Activated naive CD4-positive, alpha-beta T cell treated with anti-CD3 and anti-CD28 coated beads for 36 hours (primary cell): ENCODE measurements around the gene KHNYN. TPM values are rescaled to one million over a fixed set of nuclear protein-coding genes. Genes with fewer than 3 reads are reported as not detected.

Experiments
- CTCF ChIA-PET: fragments of 350-600 bp; sonication (Branson Sonifier 250); formaldehyde crosslinking; loops from one replicate; lab custom pipeline; 2021; ENCODE audit warnings: antibody characterized with exemption; lab: Charles Lee
- DNase-seq: peaks from one replicate; pipeline ENCODE4 v3.0.0-alpha.2; 2020
- H3K27ac Mint-ChIP-seq: one replicate; pipeline ENCODE4 v1.8.0; 2021; ENCODE audit warnings: mild to moderate bottlenecking, mixed read lengths
- H3K27me3 Mint-ChIP-seq: one replicate; pipeline ENCODE4 v1.8.0; 2021; ENCODE audit warnings: low read depth, mixed read lengths
- H3K36me3 Mint-ChIP-seq: one replicate; pipeline ENCODE4 v1.8.0; 2021; ENCODE audit warnings: low read depth, mixed read lengths
- H3K4me1 Mint-ChIP-seq: one replicate; pipeline ENCODE4 v1.8.0; 2021; ENCODE audit warnings: low read depth, mixed read lengths
- H3K4me3 Mint-ChIP-seq: one replicate; pipeline ENCODE4 v1.8.0; 2021; ENCODE audit warnings: mild to moderate bottlenecking, moderate library complexity, mixed read lengths
- H3K9me3 Mint-ChIP-seq: one replicate; pipeline ENCODE4 v1.8.0; 2021; ENCODE audit warnings: mixed read lengths
- intact Hi-C: fragments of 100-400 bp; cut with micrococcal nuclease; formaldehyde crosslinking; loops from one replicate; pipeline ENCODE4 v1.15.1; 2023
- total RNA-seq, 2 experiments: library from RNA; stranded (reverse); gene quantifications; one replicate each; pipeline ENCODE4 v1.2.3, GENCODE V29; 2021

KHNYN gene
- total RNA-seq, 2 experiments from 2014 or later: 59.8 to 62.5 TPM

DNA sequence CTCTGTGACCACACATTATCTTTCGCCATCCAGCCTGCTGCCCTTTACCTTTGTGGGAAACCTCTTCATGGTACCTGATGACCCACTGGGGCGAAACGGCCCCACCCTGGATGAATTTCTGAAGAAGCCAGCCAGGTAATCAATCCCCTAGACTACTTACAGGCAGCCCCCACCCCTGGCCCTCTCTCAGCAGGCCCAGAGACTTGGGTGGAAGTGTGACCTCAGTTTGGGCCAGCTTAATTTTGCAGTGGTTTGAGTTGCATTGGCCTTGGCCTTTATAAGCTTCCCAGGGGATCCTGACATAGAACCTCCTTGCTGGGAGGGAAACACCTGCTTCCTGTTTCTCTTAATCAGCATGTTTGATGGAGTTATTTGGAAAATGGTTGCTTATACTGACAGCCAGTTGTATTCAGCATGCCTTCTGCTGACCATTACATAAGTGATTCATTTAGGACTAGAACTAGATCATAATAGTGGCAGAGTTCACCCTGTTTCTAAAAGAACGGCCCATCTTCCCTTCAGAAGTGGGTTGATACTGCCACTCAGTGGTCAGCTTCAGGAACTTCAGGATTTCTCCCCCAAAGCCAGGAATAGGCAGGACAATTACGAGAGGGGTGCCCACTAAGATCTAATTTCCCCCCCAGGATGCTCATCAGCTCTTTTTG is 6.7 kb downstream of the KHNYN start:
- Mint-ChIP-seq H3K36me3 (peaks cover 42% of the 10 kb centered on the region), H3K4me1 (peaks cover 52% of the 10 kb centered on the region), H3K9me3 (no peaks in the 10 kb centered on the region), H3K27ac (peak overlapping the region; percentile 59), H3K4me3 (no peak overlapping the region), H3K27me3 (no peaks in the 10 kb centered on the region)
- CTCF ChIA-PET: interaction anchor here (0.6 to 18.0 kb wide), 27 partner anchors 10 to 275 kb away, joined by 3 to 617 read pairs (median 4); partner anchors contain the start of genes ADCY4, CIDEB, IRF9 and MDP1
- DNase-seq: peak; percentile 57
- intact Hi-C loops: loop anchor here (1.0 kb wide), 3 partner anchors 71 to 109 kb away; no protein-coding TSS in a partner anchor

DNA sequence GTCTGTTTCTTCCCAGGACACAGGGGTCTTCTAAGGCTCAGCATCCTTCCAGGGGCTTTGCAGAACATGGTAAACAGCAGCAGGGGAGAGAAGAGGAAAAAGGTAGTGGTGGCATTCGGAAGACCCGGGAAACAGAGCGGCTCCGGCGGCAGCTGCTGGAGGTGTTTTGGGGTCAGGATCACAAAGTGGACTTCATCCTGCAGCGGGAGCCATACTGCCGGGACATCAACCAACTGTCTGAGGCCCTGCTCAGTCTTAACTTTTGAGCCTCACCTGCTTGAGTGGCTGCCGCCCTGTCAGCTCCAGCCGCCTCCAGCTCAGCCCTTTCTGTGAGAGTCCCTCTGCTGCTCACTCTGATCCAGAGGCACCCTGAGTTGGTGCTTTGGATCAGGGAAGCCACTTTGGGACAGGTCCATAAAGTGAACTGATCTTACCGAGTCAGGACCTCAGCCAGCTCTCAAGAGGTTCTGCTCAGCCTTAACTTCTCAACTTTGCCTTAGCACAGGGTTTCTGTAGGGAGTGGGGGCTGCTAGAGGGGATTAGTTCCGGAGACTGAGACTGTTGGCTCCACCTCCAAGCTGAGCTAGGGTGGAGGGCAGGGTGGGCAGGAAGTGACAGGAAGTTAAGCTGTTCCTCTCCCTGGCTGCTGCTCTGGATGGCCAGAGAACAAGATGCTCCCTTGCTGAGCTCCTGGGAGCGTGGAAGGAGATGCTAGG is 7.4 kb downstream of the KHNYN start:
- Mint-ChIP-seq H3K27ac (peak overlapping the region; percentile 75), H3K9me3 (no peaks in the 10 kb centered on the region), H3K4me3 (no peak overlapping the region), H3K27me3 (no peaks in the 10 kb centered on the region), H3K36me3 (peaks cover 42% of the 10 kb centered on the region), H3K4me1 (peaks cover 53% of the 10 kb centered on the region)
- CTCF ChIA-PET: interaction anchor here (0.6 to 18.0 kb wide), 24 partner anchors 10 to 276 kb away, joined by 3 to 617 read pairs (median 4); partner anchors contain the start of genes ADCY4, CIDEB, IRF9 and MDP1
- DNase-seq: peak; percentile 12
- intact Hi-C loops: no loop called here

DNA sequence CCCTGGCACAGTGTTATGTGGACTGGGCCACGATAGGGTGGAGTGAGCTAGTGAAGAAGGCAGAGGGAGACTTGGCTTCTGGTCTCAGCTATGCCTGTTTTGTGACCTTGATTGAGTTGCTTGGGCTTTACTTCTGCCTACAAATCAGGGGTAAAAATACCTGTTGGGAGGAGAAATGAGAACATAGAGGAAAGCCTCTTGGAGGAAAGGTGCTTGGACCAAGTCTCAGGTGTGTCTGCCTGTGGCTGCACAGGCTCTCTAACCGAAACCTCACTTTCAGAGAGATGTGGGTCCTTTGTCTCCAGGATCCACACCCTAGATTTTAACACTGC is 7.9 kb downstream of the KHNYN start:
- intact Hi-C loops: no loop called here
- no peaks in the 10 kb centered on the region for H3K9me3 Mint-ChIP-seq
- H3K27me3 Mint-ChIP-seq: no peaks in the 10 kb centered on the region
- H3K36me3 Mint-ChIP-seq: peaks cover 46% of the 10 kb centered on the region
- H3K27ac Mint-ChIP-seq: peak overlapping the region; percentile 75
- no peak overlapping the region for H3K4me3 Mint-ChIP-seq
- peaks cover 53% of the 10 kb centered on the region for H3K4me1 Mint-ChIP-seq
- DNase-seq: no peak
- CTCF ChIA-PET: interaction anchor here (0.9 to 18.0 kb wide), 11 partner anchors 13 to 221 kb away, joined by 3 to 617 read pairs (median 6); partner anchors contain the start of genes ADCY4, CIDEB, MDP1 and RIPK3

DNA sequence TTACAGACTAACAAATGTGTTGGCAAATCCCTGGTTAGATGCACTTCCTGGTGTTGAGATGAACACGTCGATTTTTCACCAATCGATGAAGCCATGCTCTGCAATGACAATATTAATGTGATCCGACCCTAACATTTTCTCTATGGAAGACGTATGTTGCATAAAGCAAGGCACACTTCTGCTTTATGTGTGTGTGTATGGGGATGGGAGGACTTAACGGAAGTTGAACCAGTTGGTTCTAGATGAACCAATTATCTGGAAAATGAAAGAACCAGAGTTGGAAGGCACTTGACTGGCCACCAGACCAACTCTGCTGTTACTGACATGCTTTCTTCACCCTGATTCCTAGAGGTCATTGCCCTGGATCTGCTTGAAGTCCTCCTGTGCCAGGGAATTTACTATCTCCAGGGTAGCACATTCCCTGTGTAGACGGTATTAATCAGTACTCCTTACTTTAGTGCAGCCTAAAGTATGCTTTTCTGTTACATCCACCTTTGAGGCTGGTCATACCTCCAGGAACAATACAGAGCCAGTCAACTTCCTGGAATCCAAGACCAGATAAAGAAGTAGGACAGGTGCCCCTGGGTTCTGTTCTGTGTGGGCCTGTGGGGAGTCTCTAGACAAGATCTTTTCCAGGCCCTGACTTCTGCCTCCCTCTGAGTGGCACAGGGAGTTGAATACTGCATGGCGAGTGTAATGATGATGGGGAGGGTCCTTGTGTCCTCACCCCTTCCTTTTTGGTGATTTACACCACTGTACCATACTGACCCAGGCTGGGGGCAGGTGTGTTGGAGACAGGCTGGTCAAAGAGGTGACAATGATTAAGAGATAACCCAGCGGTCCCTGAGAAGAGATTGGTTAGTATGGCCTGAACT is 8.7 kb downstream of the KHNYN start:
- Mint-ChIP-seq H3K27ac (peak overlapping the region; percentile 82), H3K36me3 (peaks cover 40% of the 10 kb centered on the region), H3K4me3 (no peak overlapping the region), H3K4me1 (peaks cover 48% of the 10 kb centered on the region), H3K27me3 (no peaks in the 10 kb centered on the region), H3K9me3 (no peaks in the 10 kb centered on the region)
- no peak for DNase-seq
- intact Hi-C loops: no loop called here
- CTCF ChIA-PET: interaction anchor here (0.7 to 18.0 kb wide), 7 partner anchors 14 to 131 kb away, joined by 3 to 617 read pairs (median 22); partner anchors contain the start of genes ADCY4, CIDEB and RIPK3

DNA sequence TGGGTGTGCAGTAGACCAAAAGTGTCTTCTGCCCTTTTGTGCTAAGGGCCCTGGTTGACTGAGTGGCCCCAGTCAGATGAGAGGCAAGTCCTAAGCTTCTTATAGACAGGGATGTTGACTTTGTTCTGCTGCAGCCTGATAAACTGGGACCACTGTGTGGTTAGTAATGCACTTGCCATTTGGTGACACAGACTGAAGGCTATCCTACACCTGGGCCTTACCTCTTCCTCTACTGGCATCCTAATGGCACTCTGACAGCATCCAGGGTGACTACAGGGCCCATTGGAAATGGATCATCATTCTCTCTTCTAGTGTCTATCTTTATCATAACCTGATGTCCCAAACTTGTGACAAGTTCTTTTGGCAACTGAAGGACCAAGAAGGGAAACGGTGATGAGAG is 9.5 kb downstream of the KHNYN start:
- Mint-ChIP-seq H3K4me1 (peaks cover 49% of the 10 kb centered on the region), H3K27me3 (no peaks in the 10 kb centered on the region), H3K4me3 (no peak overlapping the region), H3K27ac (peak overlapping the region; percentile 82), H3K36me3 (peaks cover 42% of the 10 kb centered on the region), H3K9me3 (no peaks in the 10 kb centered on the region)
- DNase-seq: no peak
- intact Hi-C loops: no loop called here
- CTCF ChIA-PET: interaction anchor here (0.7 to 5.4 kb wide), 4 partner anchors 8 to 106 kb away, joined by 3 to 63 read pairs (median 20); partner anchors contain the start of genes CBLN3 and KHNYN

DNA sequence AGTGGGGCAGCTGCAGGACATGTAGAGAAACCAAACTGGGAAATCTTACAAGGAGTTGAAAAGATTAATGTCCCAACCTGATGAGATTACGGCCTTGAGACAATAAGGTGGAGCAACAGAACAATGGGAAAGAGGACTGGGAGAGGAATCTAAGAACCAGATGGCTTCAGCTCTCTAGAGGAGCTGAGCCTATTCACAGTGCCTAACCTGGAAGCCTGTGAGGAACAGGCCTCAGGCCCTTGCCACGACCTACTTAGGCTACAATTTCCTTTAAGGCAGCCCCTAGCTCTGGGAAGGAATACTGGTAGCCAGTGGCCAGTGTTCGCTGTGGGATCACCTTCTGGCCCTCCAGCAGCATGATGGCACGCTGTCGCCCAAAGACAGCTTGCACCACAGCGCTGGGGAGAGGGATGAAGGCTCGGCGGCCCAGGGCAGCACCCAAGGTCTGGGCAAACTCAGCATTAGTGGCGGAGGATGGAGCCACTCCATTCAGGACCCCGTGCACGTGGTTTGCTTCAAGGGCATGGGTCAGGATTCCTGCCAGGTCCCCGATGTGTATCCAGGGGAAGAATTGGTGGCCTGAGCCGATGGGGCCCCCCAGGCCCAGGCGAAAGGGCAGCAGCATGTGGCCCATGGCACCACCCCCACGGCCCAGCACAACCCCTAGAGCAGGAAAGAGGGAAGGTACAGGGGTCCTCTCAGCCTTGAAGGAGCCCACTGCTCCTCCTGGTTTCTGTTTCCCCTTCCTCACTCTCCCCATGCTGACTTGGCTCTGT is 10.3 kb downstream of the KHNYN start:
- Mint-ChIP-seq H3K36me3 (peaks cover 42% of the 10 kb centered on the region), H3K27me3 (no peaks in the 10 kb centered on the region), H3K27ac (peak overlapping the region; percentile 74), H3K4me1 (peaks cover 49% of the 10 kb centered on the region), H3K4me3 (peak overlapping the region; percentile 41), H3K9me3 (no peaks in the 10 kb centered on the region)
- CTCF ChIA-PET: interaction anchor here (1.2 to 5.4 kb wide), 3 partner anchors 9 to 107 kb away, joined by 3 to 63 read pairs (median 35); partner anchors contain the start of genes CBLN3 and KHNYN
- intact Hi-C loops: loop anchor here (5.0 kb wide), 2 partner anchors 348 to 388 kb away; partner anchors contain the start of genes CARMIL3 and PCK2
- no peak for DNase-seq

DNA sequence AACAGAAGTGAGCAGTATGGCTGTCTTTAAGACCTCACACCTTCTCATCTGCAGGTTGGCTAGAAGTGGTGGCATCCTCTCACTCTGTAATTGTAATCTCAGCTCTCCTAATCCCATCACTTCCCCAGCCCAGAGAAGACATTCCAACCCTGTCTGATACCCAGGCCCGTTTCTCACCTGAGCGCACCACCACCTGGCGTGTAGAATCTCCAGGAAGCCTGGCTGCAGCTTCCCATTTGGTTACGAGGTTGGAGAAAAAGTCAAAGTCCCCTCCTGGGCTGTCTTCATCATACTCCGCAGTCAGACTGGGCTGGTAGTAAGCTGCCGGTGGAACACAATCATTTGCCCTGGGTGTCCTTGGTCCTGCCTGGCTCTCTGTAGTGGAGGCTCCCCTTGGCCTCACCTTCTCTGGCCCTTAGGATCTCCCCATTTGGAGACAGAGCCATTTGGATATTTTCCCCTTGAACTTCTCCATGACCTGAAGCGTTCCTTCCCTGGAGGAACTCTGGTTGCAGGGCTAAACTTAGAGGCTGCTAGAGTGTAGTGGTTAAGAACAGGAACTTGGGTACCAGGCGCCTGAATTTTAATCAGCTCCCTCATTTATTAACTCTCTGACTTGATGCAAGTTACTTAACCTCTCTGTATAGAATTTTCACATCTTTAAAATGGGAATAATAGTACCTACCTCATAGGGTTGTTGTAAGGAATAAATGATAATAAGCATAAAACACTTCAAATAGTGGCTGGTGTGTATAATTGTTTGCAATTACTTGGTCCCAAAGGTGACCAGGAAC is 11.0 kb downstream of the KHNYN start:
- Mint-ChIP-seq H3K4me1 (peaks cover 49% of the 10 kb centered on the region), H3K9me3 (no peaks in the 10 kb centered on the region), H3K36me3 (peaks cover 38% of the 10 kb centered on the region), H3K27ac (peak overlapping the region; percentile 98), H3K27me3 (no peaks in the 10 kb centered on the region), H3K4me3 (peak overlapping the region; percentile 89)
- CTCF ChIA-PET: interaction anchor here (0.6 to 5.4 kb wide), 6 partner anchors 10 to 146 kb away, joined by 3 to 63 read pairs (median 6); partner anchors contain the start of genes CBLN3, DHRS1, KHNYN and NOP9
- intact Hi-C loops: loop anchor here (5.0 kb wide), 2 partner anchors 349 to 389 kb away; partner anchors contain the start of genes CARMIL3 and PCK2
- no peak for DNase-seq

DNA sequence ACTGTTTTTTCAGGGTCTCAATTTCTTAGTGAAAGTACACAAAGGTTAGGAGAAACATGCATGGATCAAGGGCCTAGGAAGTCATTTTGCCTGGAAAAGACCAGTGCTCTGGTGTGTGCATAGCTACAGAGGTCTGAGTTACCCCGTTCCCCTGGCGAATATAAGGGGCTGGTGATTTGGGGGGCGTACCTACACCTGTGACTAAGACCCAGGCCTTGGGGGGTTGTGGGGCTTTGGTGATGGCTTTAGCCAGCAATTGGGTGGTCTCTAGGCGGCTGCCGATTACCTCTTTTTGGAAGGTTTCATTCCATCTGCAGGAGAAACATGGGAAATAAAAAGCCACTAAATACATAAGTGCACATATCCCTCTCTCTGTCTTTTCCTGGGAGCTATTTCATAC is 11.7 kb downstream of the KHNYN start:
- Mint-ChIP-seq H3K4me1 (peaks cover 49% of the 10 kb centered on the region), H3K4me3 (peak overlapping the region; percentile 89), H3K36me3 (peaks cover 32% of the 10 kb centered on the region), H3K27me3 (no peaks in the 10 kb centered on the region), H3K9me3 (no peaks in the 10 kb centered on the region), H3K27ac (peak overlapping the region; percentile 98)
- CTCF ChIA-PET: interaction anchor here (0.6 to 5.4 kb wide), 8 partner anchors 11 to 147 kb away, joined by 3 to 63 read pairs (median 6); partner anchors contain the start of genes CBLN3, DHRS1, KHNYN and NOP9
- intact Hi-C loops: loop anchor here (5.0 kb wide), 2 partner anchors 349 to 389 kb away; partner anchors contain the start of genes CARMIL3 and PCK2
- no peak for DNase-seq

DNA sequence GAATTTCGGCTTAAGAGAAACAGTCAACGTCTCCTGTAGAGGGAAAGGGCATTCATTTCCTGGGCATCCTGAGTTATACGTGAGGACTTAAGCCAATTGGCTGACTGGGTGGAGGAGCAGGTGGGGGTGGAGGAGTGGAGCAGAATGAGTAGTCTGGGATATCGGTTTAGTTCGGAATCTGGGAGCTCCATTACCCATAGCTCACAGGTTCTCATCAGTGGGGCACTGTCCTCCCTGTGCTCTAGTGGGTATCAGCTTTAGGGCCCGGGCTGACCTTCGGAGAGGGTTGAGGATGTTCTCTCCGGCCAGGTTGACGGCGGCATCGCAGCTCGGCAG is 12.1 kb downstream of the KHNYN start:
- Mint-ChIP-seq H3K4me1 (peaks cover 45% of the 10 kb centered on the region), H3K36me3 (peaks cover 28% of the 10 kb centered on the region), H3K9me3 (no peaks in the 10 kb centered on the region), H3K4me3 (peak overlapping the region; percentile 89), H3K27ac (peak overlapping the region; percentile 98), H3K27me3 (no peaks in the 10 kb centered on the region)
- DNase-seq: peak; percentile 36
- CTCF ChIA-PET: interaction anchor here (0.6 to 5.4 kb wide), 11 partner anchors 9 to 218 kb away, joined by 3 to 63 read pairs (median 5); partner anchors contain the start of genes CBLN3, DHRS1, KHNYN and NOP9
- intact Hi-C loops: loop anchor here (1.0 to 5.0 kb wide), 17 partner anchors 11 to 973 kb away; partner anchors contain the start of genes CARMIL3, CHMP4A, DCAF11 and EMC9
